ENCODE measurements around the gene PDE10A.

PDE10A gene

DNA sequence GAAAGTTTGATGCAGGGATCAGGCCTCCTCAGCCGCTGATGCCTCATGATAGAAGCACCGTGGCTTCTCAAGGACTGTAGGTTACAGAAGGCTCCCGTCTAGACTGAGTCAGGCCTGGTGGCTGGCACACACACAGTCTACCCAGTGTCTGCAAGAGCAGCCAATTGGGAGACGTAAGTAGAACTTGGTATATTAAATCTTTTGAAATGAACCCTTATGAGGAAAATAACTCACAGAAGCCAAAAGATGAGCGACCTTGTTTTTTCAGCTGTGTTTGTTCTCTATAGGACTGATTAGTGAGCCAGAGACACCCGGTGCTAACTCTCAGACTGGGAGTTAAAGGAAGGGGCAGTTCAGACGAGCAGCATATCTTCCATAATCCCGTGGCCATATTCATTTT is 5.9 kb upstream of the PDE10A start:
- Histone ChIP-seq H3K27ac (no peak overlapping the region), H4K20me1 (peaks cover 0 to 19% (median 9%) of the 10 kb centered on the region in 11 experiments; a peak in 13 of 22 replicates), H3K4me1 (no peaks in the 10 kb centered on the region), H3K27me3 (peaks cover 32 to 43% (median 33%) of the 10 kb centered on the region in 11 experiments), H3K4me3 (no peak overlapping the region), H3K9me3 (replicated peaks in 1 of 11) (peaks cover 0 to 5% (median 3%) of the 10 kb centered on the region in 11 experiments; a peak in 16 of 22 replicates), H3K36me3 (no peaks in the 10 kb centered on the region), H3K4me2 (no peak overlapping the region), H3K9ac (no peak overlapping the region)
- TF ChIP-seq Cebpa-rat (IDR thresholded peaks at IDR 0.05), result no peak

DNA sequence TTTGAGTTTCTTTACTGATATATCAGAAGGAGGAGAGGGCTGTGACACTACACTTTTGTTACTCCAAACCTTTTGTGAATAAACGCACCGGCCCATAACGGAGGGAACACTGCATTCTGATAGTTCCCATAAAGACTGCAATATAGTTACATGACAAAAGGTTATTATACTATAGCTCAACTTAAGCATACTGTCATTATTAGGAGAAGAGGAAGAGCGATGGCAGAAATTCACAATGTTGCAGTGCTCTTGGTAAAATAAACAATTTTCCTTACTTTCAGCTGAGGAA is 2.3 kb upstream of the PDE10A start:
- Histone ChIP-seq H3K27me3 (peaks cover 67 to 79% (median 69%) of the 10 kb centered on the region in 11 experiments), H3K9me3 (replicated peaks in 1 of 11) (peaks cover 8 to 26% (median 21%) of the 10 kb centered on the region in 11 experiments; a peak in 19 of 22 replicates), H3K9ac (no peak overlapping the region), H4K20me1 (peaks cover 0 to 32% (median 22%) of the 10 kb centered on the region in 11 experiments; a peak in 14 of 22 replicates), H3K4me1 (peaks cover 0 to 8% (median 7%) of the 10 kb centered on the region in 10 experiments; a peak in 13 of 20 replicates), H3K4me2 (no peak overlapping the region), H3K27ac (no peak overlapping the region), H3K4me3 (no peak overlapping the region), H3K36me3 (no peaks in the 10 kb centered on the region)
- TF ChIP-seq Cebpa-rat (IDR thresholded peaks at IDR 0.05), result no peak

DNA sequence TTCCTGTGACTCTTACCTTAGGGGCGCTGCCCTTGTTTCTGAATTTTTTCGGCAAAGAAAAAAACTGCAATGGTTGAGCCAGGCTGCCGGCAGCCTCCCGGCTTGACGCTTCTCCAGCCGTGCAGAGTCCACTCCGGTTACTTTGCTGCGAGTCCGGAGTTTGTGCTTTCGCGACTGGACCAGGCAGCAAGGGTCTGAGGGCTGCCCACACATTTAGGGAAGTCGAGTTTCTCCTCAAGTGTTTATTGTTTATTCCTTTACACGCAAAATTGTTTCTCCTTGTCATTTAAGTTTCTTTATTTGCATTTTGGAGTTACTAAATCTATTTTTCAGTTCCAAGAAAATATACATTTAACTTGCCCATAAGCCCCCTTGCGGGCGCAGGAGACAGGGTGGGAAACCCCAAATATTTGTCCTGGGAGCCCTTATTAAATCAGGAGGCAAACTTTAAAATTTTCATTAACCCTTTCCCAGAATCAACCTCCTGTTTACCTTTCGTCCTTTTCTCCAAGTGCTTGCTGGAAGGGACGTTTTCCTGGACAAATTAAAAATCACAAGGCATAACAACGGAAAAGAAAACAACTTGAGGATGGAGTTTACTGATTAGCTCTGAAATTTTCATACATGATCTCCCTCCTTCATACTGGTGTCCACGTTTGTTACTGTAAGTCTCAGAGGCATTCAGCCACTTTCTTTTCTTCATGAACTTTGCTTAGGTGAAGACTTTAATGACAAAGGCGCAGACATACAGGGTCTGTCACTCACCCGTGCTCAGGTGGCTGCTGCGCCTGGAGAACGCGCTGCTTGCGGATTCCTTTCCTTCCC is 1.7 kb upstream of the PDE10A start:
- TF ChIP-seq Cebpa-rat (IDR thresholded peaks at IDR 0.05), result no peak
- Histone ChIP-seq H3K4me3 (no peak overlapping the region), H4K20me1 (peaks cover 0 to 32% (median 22%) of the 10 kb centered on the region in 11 experiments; a peak in 14 of 22 replicates), H3K9ac (no peak overlapping the region), H3K9me3 (replicated peaks in 1 of 11) (peaks cover 8 to 28% (median 22%) of the 10 kb centered on the region in 11 experiments; a peak in 19 of 22 replicates), H3K27ac (no peak overlapping the region), H3K4me1 (peaks cover 0 to 8% (median 7%) of the 10 kb centered on the region in 10 experiments; a peak in 13 of 20 replicates), H3K36me3 (no peaks in the 10 kb centered on the region), H3K4me2 (no peak overlapping the region), H3K27me3 (peaks cover 72 to 84% (median 75%) of the 10 kb centered on the region in 11 experiments)

DNA sequence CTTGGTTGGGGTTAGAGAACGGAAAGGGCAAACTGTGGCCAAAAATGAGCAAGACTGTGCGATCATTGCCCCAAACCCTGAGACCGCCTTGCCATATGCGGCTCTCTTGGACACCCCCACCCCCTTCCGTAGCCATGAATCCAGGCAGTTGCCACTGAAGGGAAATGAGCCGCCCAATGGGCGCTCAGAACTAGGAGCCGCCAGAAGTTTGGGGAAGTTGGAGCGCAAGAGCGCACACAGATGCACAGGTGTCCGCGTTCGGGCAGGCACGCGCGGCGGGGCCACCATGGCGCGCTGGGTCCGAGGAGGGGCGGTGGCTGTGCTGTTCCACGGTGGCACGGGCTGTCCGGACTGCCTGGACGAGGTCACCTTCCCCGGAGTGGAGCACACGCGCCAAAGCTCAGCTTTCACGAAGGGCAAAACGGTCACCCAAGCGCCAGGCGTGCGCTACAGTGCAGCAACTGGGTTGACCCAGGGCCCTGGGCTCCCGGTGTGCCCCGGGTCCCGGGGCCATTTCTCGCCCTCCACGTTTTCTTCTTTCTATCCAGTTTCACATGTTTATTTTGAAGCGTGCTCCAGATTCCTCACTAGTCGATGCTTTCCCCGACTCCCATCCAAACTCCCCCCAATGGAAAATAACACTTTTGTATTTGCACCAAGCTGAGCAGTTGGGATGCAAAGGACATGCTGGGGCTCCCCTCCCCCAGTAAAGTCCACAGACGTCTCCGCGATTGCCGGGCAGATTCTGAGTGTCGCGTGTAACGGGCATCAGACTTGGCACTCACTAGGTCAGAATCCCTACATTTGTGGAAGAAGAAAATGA is 906 bp upstream of the PDE10A start:
- H3K9me3 ChIP-seq (replicated peaks in 1 of 11), result peaks cover 8 to 28% (median 22%) of the 10 kb centered on the region in 11 experiments; a peak in 19 of 22 replicates
- no peaks in the 10 kb centered on the region for H3K36me3 ChIP-seq
- H3K4me3 ChIP-seq, result peak overlapping the region in 9 of 10 experiments; percentile 69 to 80 (median 72); a peak in 13 of 20 replicates
- H3K9ac ChIP-seq, result no peak overlapping the region
- H3K27ac ChIP-seq, result no peak overlapping the region
- H3K4me1 ChIP-seq, result peaks cover 0 to 8% (median 7%) of the 10 kb centered on the region in 10 experiments; a peak in 13 of 20 replicates
- peaks cover 0 to 32% (median 22%) of the 10 kb centered on the region in 11 experiments; a peak in 14 of 22 replicates for H4K20me1 ChIP-seq
- peak overlapping the region in 10 of 11 experiments; percentile 96 to 99 (median 98); a peak in 14 of 22 replicates for H3K4me2 ChIP-seq
- peaks cover 68 to 88% (median 78%) of the 10 kb centered on the region in 11 experiments for H3K27me3 ChIP-seq
- TF ChIP-seq Cebpa-rat (IDR thresholded peaks at IDR 0.05), result no peak

DNA sequence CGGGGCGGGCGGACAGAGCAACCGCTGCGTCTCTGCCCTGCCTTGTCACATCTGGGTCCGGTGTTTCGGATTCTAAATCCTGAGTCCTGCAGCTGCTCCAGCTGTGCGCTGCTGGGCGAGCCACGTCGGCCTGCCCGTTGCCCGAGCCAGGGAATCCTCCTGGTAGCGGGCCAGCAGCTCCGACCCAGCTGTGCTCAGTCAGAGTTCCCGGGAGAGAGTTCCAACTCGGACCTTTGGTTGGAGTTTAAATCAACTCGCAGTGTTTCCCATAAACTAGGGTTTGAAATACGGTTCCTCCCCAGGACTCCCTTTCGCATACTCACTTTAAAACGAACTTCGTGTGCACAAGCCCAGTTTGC is 315 bp upstream of the PDE10A start:
- no peaks in the 10 kb centered on the region for H3K36me3 ChIP-seq
- H3K27me3 ChIP-seq, result peaks cover 67 to 88% (median 78%) of the 10 kb centered on the region in 11 experiments
- peaks cover 0 to 32% (median 22%) of the 10 kb centered on the region in 11 experiments; a peak in 14 of 22 replicates for H4K20me1 ChIP-seq
- H3K9me3 ChIP-seq (replicated peaks in 1 of 11), result peaks cover 8 to 28% (median 22%) of the 10 kb centered on the region in 11 experiments; a peak in 19 of 22 replicates
- no peak for TF ChIP-seq Cebpa-rat (IDR thresholded peaks at IDR 0.05)
- peak overlapping the region in 10 of 11 experiments; percentile 50 to 75 (median 68); a peak in 15 of 22 replicates for H3K9ac ChIP-seq
- peak overlapping the region; percentile 69 to 80 (median 72) for H3K4me3 ChIP-seq
- peak overlapping the region; percentile 94 to 99 (median 98) for H3K4me2 ChIP-seq
- peaks cover 0 to 8% (median 7%) of the 10 kb centered on the region in 10 experiments; a peak in 13 of 20 replicates for H3K4me1 ChIP-seq
- H3K27ac ChIP-seq, result no peak overlapping the region

DNA sequence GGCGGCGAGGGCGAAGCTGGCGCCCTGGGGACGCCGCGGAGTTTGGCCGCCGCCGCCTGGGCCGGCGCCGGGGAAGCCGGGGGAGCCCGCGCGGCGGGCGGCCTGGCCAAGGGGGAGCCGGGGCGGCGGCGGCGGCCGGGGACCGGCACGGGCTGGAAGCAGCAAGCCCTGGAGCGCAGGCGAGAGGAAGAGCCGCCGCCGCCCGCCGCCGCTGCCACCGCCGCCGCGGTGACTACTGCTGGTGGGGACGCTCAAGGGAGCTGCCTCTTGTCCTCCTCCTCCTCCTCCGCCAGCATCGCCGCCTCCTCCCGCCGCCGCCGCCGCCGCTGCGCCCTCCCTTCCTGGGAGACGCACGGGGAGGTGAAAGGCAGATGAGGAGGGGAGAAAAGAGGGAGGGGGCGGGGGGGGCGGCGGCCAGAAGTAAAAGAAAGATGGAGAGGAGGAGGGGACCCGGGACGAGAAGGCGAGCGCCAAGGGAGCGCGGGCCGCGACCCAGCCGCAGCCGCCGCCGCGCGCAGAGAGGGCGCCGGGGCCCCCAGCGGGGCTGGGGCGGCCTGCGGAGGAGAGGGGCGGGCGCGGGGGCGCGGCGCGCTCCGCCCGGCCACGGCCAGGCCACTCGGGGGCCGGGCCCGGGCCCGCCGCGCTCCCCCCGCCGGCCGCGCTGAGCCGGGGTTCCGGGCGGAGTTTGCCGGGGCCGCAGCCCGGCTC is 846 bp downstream of the PDE10A start:
- no peak for TF ChIP-seq Cebpa-rat (IDR thresholded peaks at IDR 0.05)
- H3K4me2 ChIP-seq, result peak overlapping the region; percentile 94 to 99 (median 98)
- H4K20me1 ChIP-seq, result peaks cover 0 to 32% (median 22%) of the 10 kb centered on the region in 11 experiments; a peak in 14 of 22 replicates
- peaks cover 66 to 80% (median 77%) of the 10 kb centered on the region in 11 experiments for H3K27me3 ChIP-seq
- peak overlapping the region; percentile 50 to 75 (median 67); a peak in 21 of 22 replicates for H3K9ac ChIP-seq
- H3K9me3 ChIP-seq (replicated peaks in 1 of 11), result peaks cover 8 to 28% (median 22%) of the 10 kb centered on the region in 11 experiments; a peak in 19 of 22 replicates
- H3K27ac ChIP-seq, result no peak overlapping the region
- peak overlapping the region; percentile 69 to 80 (median 72) for H3K4me3 ChIP-seq
- no peaks in the 10 kb centered on the region for H3K36me3 ChIP-seq
- H3K4me1 ChIP-seq, result peaks cover 0 to 8% (median 7%) of the 10 kb centered on the region in 10 experiments; a peak in 13 of 20 replicates

DNA sequence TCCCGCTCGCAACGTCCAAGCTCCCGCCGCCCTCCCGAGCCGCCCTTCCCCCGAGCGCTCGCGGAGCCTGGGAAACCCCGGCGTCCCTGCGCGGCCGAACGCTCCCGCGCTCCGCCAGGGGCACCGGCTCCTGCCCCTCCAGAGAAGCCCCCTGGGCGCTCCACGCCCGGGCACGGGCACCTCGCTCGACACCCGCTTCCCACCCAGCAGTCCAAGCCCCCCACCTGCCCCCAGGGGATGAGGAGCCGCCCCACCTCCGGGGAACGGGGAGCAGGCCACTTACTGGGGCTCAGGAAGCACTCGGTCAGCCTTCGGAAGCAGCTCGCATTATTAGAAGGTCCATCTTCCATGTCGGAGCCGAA is 1.4 kb downstream of the PDE10A start:
- Histone ChIP-seq H3K27me3 (peaks cover 61 to 74% (median 72%) of the 10 kb centered on the region in 11 experiments), H3K4me2 (peak overlapping the region; percentile 94 to 99 (median 98))

More for the DNA sequence above, 1.4 kb downstream of the PDE10A start:
- Histone ChIP-seq H3K27ac (no peak overlapping the region), H3K36me3 (no peaks in the 10 kb centered on the region), H3K4me3 (peak overlapping the region; percentile 69 to 80 (median 72); a peak in 18 of 20 replicates), H3K9ac (peak overlapping the region in 1 of 11 experiments; percentile 44; a peak in 1 of 22 replicates), H3K9me3 (replicated peaks in 1 of 11) (peaks cover 8 to 28% (median 22%) of the 10 kb centered on the region in 11 experiments; a peak in 19 of 22 replicates), H3K4me1 (peaks cover 0 to 8% (median 7%) of the 10 kb centered on the region in 10 experiments; a peak in 13 of 20 replicates), H4K20me1 (peaks cover 0 to 32% (median 22%) of the 10 kb centered on the region in 11 experiments; a peak in 14 of 22 replicates)
- no peak for TF ChIP-seq Cebpa-rat (IDR thresholded peaks at IDR 0.05)
